K562 (cell line): ENCODE data around the gene SH3BGRL2. TPM values are rescaled to one million over a fixed set of nuclear protein-coding genes. Genes with fewer than 3 reads are reported as not detected.

Experiments
- ATAC-seq: fragments of 200-7000 bp; cut with Tn5 transposase; 3 replicates; pipeline ENCODE4 v1.9.1; 2020; ENCODE audit warnings: moderate library complexity
- BruUV-seq: library from RNA; stranded (reverse); fragments of 400-500 nt; replicated peaks from 2 replicates; lab custom pipeline; 2021; lab: Mats Ljungman, UMichigan
- CTCF ChIA-PET: fragments of 300-600 bp; formaldehyde crosslinking; extraction: SDS; loops from one replicate; lab custom pipeline; 2021; ENCODE audit warnings: low intra/inter-chr PET ratio; lab: Yijun Ruan, JAX
- POLR2A ChIA-PET: fragments of 300-600, 350-650 bp; sonication (Branson Sonifier 250); formaldehyde crosslinking; extraction: SDS; loops from one replicate; lab custom pipeline; 2021; ENCODE audit warnings: antibody characterized with exemption, inconsistent platforms; lab: Yijun Ruan, JAX
- DNase-seq, 4 experiments: peaks; one replicate each; pipeline versions ENCODE4 v3.0.0 to v3.0.0-alpha.2; 2011 to 2018; ENCODE audit warnings: low spot score in 3 of 4, mixed read lengths in 3 of 4; ENCODE audit errors: extremely low read depth in 1 of 4
- FAIRE-seq: peaks from 2 replicates; lab custom pipeline; 2011; peaks lifted over from hg19 to GRCh38; lab: Jason Lieb, UNC
- H2AFZ ChIP-seq: 2 replicates; pipeline ENCODE4 v1.6.0; 2011; ENCODE audit warnings: low read depth, low read length, control low read depth, inconsistent platforms
- H3K27ac ChIP-seq: fragments of 200-600 bp; 3 replicates; pipeline ENCODE4 v1.8.0; 2011; ENCODE audit warnings: low read depth, mild to moderate bottlenecking, control low read depth, inconsistent platforms, low read length, moderate library complexity, mixed read lengths; ENCODE audit errors: extremely low read depth
- H3K27me3 ChIP-seq, 2 experiments: fragments of 300-600 bp in 1 of 2; 2 replicates in 1 of 2; 3 replicates in 1 of 2; pipeline versions ENCODE4 v1.6.0 to v1.8.0; 2011; ENCODE audit warnings: inconsistent platforms in 2 of 2, low read length in 2 of 2, mild to moderate bottlenecking in 1 of 2, mixed read lengths in 1 of 2, moderate library complexity in 1 of 2; ENCODE audit not compliant: control insufficient read depth in 2 of 2, insufficient read depth in 2 of 2
- H3K36me3 ChIP-seq: fragments of 300-600 bp; 3 replicates; pipeline ENCODE4 v1.8.0; 2011; ENCODE audit warnings: mild to moderate bottlenecking, low read length, inconsistent platforms; ENCODE audit not compliant: control insufficient read depth, insufficient read depth
- H3K4me1 ChIP-seq, 2 experiments: fragments of 200-600 bp in 1 of 2; replicated peaks in 1 of 2; 2 replicates in 1 of 2; 3 replicates in 1 of 2; pipeline versions ENCODE4 v1.5.1 to v1.8.0; 2011; ENCODE audit warnings: inconsistent platforms in 2 of 2, low read length in 2 of 2, mild to moderate bottlenecking in 1 of 2, mixed read lengths in 1 of 2, moderate library complexity in 1 of 2; ENCODE audit not compliant: control insufficient read depth in 2 of 2, insufficient read depth in 2 of 2
- H3K4me2 ChIP-seq: 2 replicates; pipeline ENCODE4 v1.6.1; 2011; ENCODE audit warnings: low read length, control low read depth, inconsistent platforms, mixed read lengths; ENCODE audit not compliant: insufficient read depth
- H3K4me3 ChIP-seq: fragments of 200-600 bp; sonication (generic), shearing (Covaris generic); 2 replicates; pipeline ENCODE4 v1.5.1; 2016; ENCODE audit warnings: control low read depth, inconsistent platforms
- H3K79me2 ChIP-seq: fragments of 200-600 bp; 3 replicates; pipeline ENCODE4 v1.8.0; 2011; ENCODE audit warnings: low read length, inconsistent platforms; ENCODE audit not compliant: control insufficient read depth, insufficient read depth
- H3K9ac ChIP-seq, 2 experiments: 2 replicates each; pipeline versions ENCODE4 v1.6.0 to v1.6.1; 2011; ENCODE audit warnings: low read depth in 2 of 2, low read length in 2 of 2, control low read depth in 1 of 2, inconsistent platforms in 1 of 2, mild to moderate bottlenecking in 1 of 2, mixed read lengths in 1 of 2; ENCODE audit not compliant: insufficient read depth in 1 of 2
- H3K9me1 ChIP-seq: one replicate; pipeline ENCODE4 v1.6.0; 2011; ENCODE audit warnings: inconsistent platforms, mild to moderate bottlenecking, low read length, moderate library complexity; ENCODE audit not compliant: control insufficient read depth, insufficient read depth
- H3K9me3 ChIP-seq: replicated peaks from 2 replicates; pipeline ENCODE4 v1.5.1; 2011; ENCODE audit warnings: low read depth, low read length, inconsistent platforms; ENCODE audit not compliant: control insufficient read depth, insufficient read depth
- H4K20me1 ChIP-seq: replicated peaks from 2 replicates; pipeline ENCODE4 v1.6.1; 2011; ENCODE audit warnings: low read length, inconsistent platforms, mixed read lengths; ENCODE audit not compliant: control insufficient read depth, insufficient read depth
- FOXK1 ChIP-seq: sonication (generic); formaldehyde crosslinking; IDR thresholded peaks from 2 replicates; pipeline ENCODE4 v1.8.0; 2022; ENCODE audit warnings: missing genetic modification reagents, mild to moderate bottlenecking, borderline replicate concordance
- WGBS: fragments of 100-300 bp; shearing (Covaris generic); methylation state at CpG from one replicate; pipeline ENCODE4 v1.1.6; 2016; ENCODE audit warnings: low coverage, mixed read lengths; ENCODE audit not compliant: insufficient coverage; ENCODE audit errors: missing lambda C conversion rate; 5-methylcytosine and 5-hydroxymethylcytosine counted together
- in situ Hi-C: fragments of 300-500 bp; cut with MboI; formaldehyde crosslinking; loops from 4 replicates; pipeline ENCODE4 v1.15.0; 2018; ENCODE audit warnings: inconsistent platforms, mixed read lengths
- intact Hi-C: fragments of 100-400 bp; cut with micrococcal nuclease; formaldehyde crosslinking; loops from 2 replicates; pipeline ENCODE4 v1.14.2; 2022
- polyA plus RNA-seq, 8 experiments: library from polyadenylated mRNA; depleted of rRNA in 4 of 8; stranded (reverse) in 5 of 8; unstranded in 3 of 8; fragments of >200 nt; fragmentation: Nextera tagmentation in 2 of 8; fragmentation: Illumina TruSeq in 1 of 8; extraction: Ambion mirVana in 2 of 8; extraction: Trizol in 1 of 8; gene quantifications; 2 replicates each; pipeline versions ENCODE4 v1.2.1 to v1.2.3, GENCODE V29; 2011 to 2014; ENCODE audit warnings: inconsistent platforms in 1 of 8, missing spikeins in 1 of 8
- total RNA-seq, 7 experiments: library from RNA; depleted of rRNA in 6 of 7; stranded (reverse); fragments of >200 nt in 6 of 7; fragmentation: Illumina TruSeq in 2 of 7; extraction: Trizol in 2 of 7; gene quantifications; 2 replicates each; pipeline versions ENCODE4 v1.2.1 to v1.2.3, GENCODE V29; 2011 to 2021; ENCODE audit warnings: low replicate concordance in 1 of 7
- TF ChIP-seq, protein P1 (sequence below), 2 experiments: fragments of 450-650 bp in 1 of 2; sonication (generic) in 1 of 2; formaldehyde crosslinking in 1 of 2; IDR thresholded peaks; 2 replicates each; pipeline versions ENCODE4 v1.7.1 to v1.9.0; 2016 to 2022; ENCODE audit warnings: inconsistent platforms in 1 of 2, mild to moderate bottlenecking in 1 of 2, missing genetic modification reagents in 1 of 2

The SH3BGRL2 gene
- total and polyA plus RNA-seq, 9 of the 15 experiments (the other 6 are each of a cell fraction or from before 2014, with no cell fraction given): 4.4 to 12.1 (median 7.3) TPM

DNA sequence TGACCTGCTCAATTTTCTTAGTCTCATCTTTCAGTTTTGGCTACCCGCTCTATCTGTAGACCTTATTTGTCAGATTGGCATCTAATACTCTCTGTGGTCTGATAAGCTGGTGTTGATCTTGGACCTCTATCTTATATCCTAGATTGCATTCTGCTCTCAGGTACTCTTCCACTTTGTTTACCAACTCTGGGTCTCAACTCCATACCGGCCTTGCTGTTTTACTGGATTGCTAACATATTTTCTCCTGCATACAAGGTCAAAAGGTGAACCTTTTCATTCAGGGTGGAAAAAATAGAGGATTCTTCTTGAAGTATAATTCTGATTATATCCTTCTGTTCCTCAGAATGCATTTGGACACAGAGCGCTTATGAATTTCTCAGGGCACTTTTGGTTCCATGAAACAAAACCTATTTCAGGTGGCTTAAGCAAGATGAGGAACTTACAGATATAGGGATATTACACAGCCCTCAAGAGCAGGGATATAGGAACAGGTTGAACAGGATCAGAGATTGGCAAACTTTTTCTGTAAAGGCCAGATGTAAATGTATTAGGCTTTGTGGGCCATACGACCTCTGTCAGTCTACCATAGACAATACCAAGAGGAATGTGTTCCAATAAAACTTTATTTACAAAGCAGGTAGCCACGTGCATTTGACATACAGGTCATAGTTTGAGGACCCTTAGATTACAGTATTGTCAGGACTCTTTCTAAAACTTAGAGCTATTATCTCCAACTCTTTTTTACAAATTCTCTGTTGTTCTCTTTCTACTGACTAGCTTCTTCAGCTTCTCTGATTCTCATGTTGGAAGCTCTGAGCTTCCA, 2.5 kb upstream of the SH3BGRL2 start:
- TF ChIP-seq, protein P1, sequence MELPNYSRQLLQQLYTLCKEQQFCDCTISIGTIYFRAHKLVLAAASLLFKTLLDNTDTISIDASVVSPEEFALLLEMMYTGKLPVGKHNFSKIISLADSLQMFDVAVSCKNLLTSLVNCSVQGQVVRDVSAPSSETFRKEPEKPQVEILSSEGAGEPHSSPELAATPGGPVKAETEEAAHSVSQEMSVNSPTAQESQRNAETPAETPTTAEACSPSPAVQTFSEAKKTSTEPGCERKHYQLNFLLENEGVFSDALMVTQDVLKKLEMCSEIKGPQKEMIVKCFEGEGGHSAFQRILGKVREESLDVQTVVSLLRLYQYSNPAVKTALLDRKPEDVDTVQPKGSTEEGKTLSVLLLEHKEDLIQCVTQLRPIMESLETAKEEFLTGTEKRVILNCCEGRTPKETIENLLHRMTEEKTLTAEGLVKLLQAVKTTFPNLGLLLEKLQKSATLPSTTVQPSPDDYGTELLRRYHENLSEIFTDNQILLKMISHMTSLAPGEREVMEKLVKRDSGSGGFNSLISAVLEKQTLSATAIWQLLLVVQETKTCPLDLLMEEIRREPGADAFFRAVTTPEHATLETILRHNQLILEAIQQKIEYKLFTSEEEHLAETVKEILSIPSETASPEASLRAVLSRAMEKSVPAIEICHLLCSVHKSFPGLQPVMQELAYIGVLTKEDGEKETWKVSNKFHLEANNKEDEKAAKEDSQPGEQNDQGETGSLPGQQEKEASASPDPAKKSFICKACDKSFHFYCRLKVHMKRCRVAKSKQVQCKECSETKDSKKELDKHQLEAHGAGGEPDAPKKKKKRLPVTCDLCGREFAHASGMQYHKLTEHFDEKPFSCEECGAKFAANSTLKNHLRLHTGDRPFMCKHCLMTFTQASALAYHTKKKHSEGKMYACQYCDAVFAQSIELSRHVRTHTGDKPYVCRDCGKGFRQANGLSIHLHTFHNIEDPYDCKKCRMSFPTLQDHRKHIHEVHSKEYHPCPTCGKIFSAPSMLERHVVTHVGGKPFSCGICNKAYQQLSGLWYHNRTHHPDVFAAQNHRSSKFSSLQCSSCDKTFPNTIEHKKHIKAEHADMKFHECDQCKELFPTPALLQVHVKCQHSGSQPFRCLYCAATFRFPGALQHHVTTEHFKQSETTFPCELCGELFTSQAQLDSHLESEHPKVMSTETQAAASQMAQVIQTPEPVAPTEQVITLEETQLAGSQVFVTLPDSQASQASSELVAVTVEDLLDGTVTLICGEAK (IDR thresholded peaks at IDR 0.05): peak; percentile 95
- TF ChIP-seq, protein P1 (CRISPR knock-in tag; IDR thresholded peaks at IDR 0.05): peak; percentile 83
- TF ChIP-seq FOXK1 (CRISPR knock-in tag): no peak
- ATAC-seq: no peak
- no peaks in the 10 kb centered on the region for H3K27me3 ChIP-seq
- no peaks in the 10 kb centered on the region; the same call in 2 of the 3 replicates for H3K36me3 ChIP-seq
- FAIRE-seq: no peak
- H2AFZ ChIP-seq: no peak overlapping the region
- in situ Hi-C loops (no loop called here), intact Hi-C loops (no loop called here)
- ChIA-PET POLR2A (no interaction called here), CTCF (no interaction called here)
- H3K9me3 ChIP-seq: no peaks in the 10 kb centered on the region
- no peak overlapping the region for H3K4me3 ChIP-seq
- H3K27ac ChIP-seq: no peak overlapping the region
- WGBS: 62% methylated on average over 5 of the region's 5 CpGs
- DNase-seq: no peak
- no peaks in the 10 kb centered on the region for H4K20me1 ChIP-seq
- no peak overlapping the region for H3K9ac ChIP-seq
- no peak overlapping the region for H3K4me2 ChIP-seq
- BruUV-seq: no TSS peak
- peaks cover 20% of the 10 kb centered on the region for H3K79me2 ChIP-seq
- peaks cover 13 to 14% of the 10 kb centered on the region in 2 experiments; a peak in 4 of 5 replicates for H3K4me1 ChIP-seq
- H3K9me1 ChIP-seq: no peaks in the 10 kb centered on the region
